H1 (cell line): ENCODE measurements around the gene DNAJB14. TPM values are rescaled to one million over a fixed set of nuclear protein-coding genes. Genes with fewer than 3 reads are reported as not detected.
A peak's percentile ranks its signal among the peaks of the same experiment; 100 is the strongest.

ENCODE experiments used
- CTCF ChIA-PET: fragments of 300-600 bp; sonication (Branson Sonifier 250); formaldehyde crosslinking; loops from one replicate; lab custom pipeline; 2021; ENCODE audit not compliant: partially characterized antibody; lab: Charles Lee
- POLR2A ChIA-PET: fragments of 300-600 bp; sonication (Branson Sonifier 250); formaldehyde crosslinking; loops from one replicate; lab custom pipeline; 2021; ENCODE audit warnings: inconsistent platforms; ENCODE audit not compliant: partially characterized antibody; lab: Charles Lee
- DNase-seq, 2 experiments: peaks; one replicate each; pipeline versions ENCODE4 v3.0.0 to v3.0.0-alpha.2; 2010 to 2022; ENCODE audit warnings: low spot score in 2 of 2, low read depth in 1 of 2, mixed read lengths in 1 of 2
- FAIRE-seq: peaks from 2 replicates; lab custom pipeline; 2011; peaks lifted over from hg19 to GRCh38; lab: Jason Lieb, UNC
- H2AFZ ChIP-seq: 2 replicates; pipeline ENCODE4 v1.8.1; 2012; ENCODE audit warnings: low read length, inconsistent platforms
- H2AK5ac ChIP-seq: 2 replicates; pipeline ENCODE4 v1.6.1; 2013; ENCODE audit warnings: low read depth, low read length
- H2BK120ac ChIP-seq: replicated peaks from 2 replicates; pipeline ENCODE3; 2013; ENCODE audit warnings: low read depth, low read length, inconsistent platforms
- H2BK12ac ChIP-seq: 2 replicates; pipeline ENCODE4 v1.6.1; 2013; ENCODE audit warnings: low read depth, low read length
- H2BK15ac ChIP-seq: 2 replicates; pipeline ENCODE4 v1.6.1; 2013; ENCODE audit warnings: low read length
- H2BK20ac ChIP-seq: 2 replicates; pipeline ENCODE4 v1.6.1; 2013; ENCODE audit warnings: low read length
- H2BK5ac ChIP-seq: 2 replicates; pipeline ENCODE4 v1.6.1; 2013; ENCODE audit warnings: low read depth, low read length
- H3K14ac ChIP-seq: 2 replicates; pipeline ENCODE4 v1.6.1; 2013; ENCODE audit warnings: inconsistent platforms; ENCODE audit not compliant: insufficient read length
- H3K18ac ChIP-seq: 2 replicates; pipeline ENCODE4 v1.6.1; 2013; ENCODE audit warnings: low read length; ENCODE audit errors: extremely low read depth
- H3K23ac ChIP-seq: 2 replicates; pipeline ENCODE4 v1.6.1; 2013; ENCODE audit warnings: inconsistent platforms; ENCODE audit not compliant: insufficient read length
- H3K23me2 ChIP-seq: 2 replicates; pipeline ENCODE4 v1.6.1; 2013; ENCODE audit warnings: low read depth, low read length
- H3K27ac ChIP-seq: 2 replicates; pipeline ENCODE4 v1.6.1; 2011; ENCODE audit warnings: low read depth, low read length, inconsistent platforms
- H3K27me3 ChIP-seq, 4 experiments: replicated peaks in 1 of 4; 1 replicate in 1 of 4; 2 replicates in 3 of 4; pipeline versions ENCODE4 v1.6.1 to v1.8.1; 2011 to 2013; ENCODE audit warnings: low read length in 3 of 4, mild to moderate bottlenecking in 3 of 4, inconsistent platforms in 2 of 4, mixed read lengths in 2 of 4, moderate library complexity in 1 of 4; ENCODE audit not compliant: control insufficient read depth in 3 of 4, insufficient read depth in 3 of 4; ENCODE audit errors: extremely low read depth in 1 of 4
- H3K36me3 ChIP-seq, 4 experiments: 2 replicates each; pipeline versions ENCODE4 v1.6.1 to v1.8.1; 2011 to 2013; ENCODE audit warnings: mild to moderate bottlenecking in 4 of 4, low read length in 3 of 4, moderate library complexity in 2 of 4, control low read depth in 1 of 4, inconsistent platforms in 1 of 4; ENCODE audit not compliant: insufficient read depth in 4 of 4, control insufficient read depth in 2 of 4
- H3K4ac ChIP-seq: replicated peaks from 2 replicates; pipeline ENCODE3; 2013; ENCODE audit warnings: low read length, low read depth, mixed read lengths, inconsistent platforms; ENCODE audit not compliant: insufficient read length
- H3K4me1 ChIP-seq, 4 experiments: replicated peaks in 1 of 4; 1 replicate in 1 of 4; 2 replicates in 3 of 4; pipeline versions ENCODE4 v1.6.1 to v1.8.1; 2011 to 2013; ENCODE audit warnings: low read length in 3 of 4, inconsistent platforms in 2 of 4, mixed read lengths in 1 of 4; ENCODE audit not compliant: insufficient read depth in 4 of 4, control insufficient read depth in 3 of 4
- H3K4me2 ChIP-seq, 2 experiments: 2 replicates each; pipeline versions ENCODE4 v1.6.1 to v1.8.1; 2011 to 2013; ENCODE audit warnings: low read depth in 2 of 2, low read length in 2 of 2, control low read depth in 1 of 2, inconsistent platforms in 1 of 2, mild to moderate bottlenecking in 1 of 2; ENCODE audit not compliant: insufficient read depth in 1 of 2
- H3K4me3 ChIP-seq, 4 experiments: fragments of 200-600, 300-600 bp in 1 of 4; sonication (generic), shearing (Covaris generic), sonication (Bioruptor Twin) in 1 of 4; 2 replicates each; pipeline versions ENCODE4 v1.5.1 to v1.8.1; 2011 to 2016; ENCODE audit warnings: low read length in 4 of 4, low read depth in 3 of 4, control low read depth in 2 of 4, inconsistent platforms in 2 of 4, mild to moderate bottlenecking in 2 of 4, mixed read lengths in 1 of 4, moderate library complexity in 1 of 4; ENCODE audit not compliant: insufficient read depth in 2 of 4; ENCODE audit errors: extremely low read depth in 1 of 4
- H3K56ac ChIP-seq: replicated peaks from 2 replicates; pipeline ENCODE3; 2013; ENCODE audit warnings: low read depth, mild to moderate bottlenecking, mixed read lengths, low read length, inconsistent platforms; ENCODE audit not compliant: insufficient read length
- H3K79me1 ChIP-seq: 2 replicates; pipeline ENCODE4 v1.6.1; 2013; ENCODE audit warnings: low read depth, low read length, control low read depth
- H3K79me2 ChIP-seq, 2 experiments: 2 replicates each; pipeline versions ENCODE4 v1.6.1 to v1.8.1; 2012 to 2013; ENCODE audit warnings: low read length in 2 of 2, mild to moderate bottlenecking in 2 of 2, inconsistent platforms in 1 of 2; ENCODE audit not compliant: insufficient read depth in 2 of 2, control insufficient read depth in 1 of 2
- H3K9ac ChIP-seq, 4 experiments: replicated peaks in 1 of 4; 1 replicate in 1 of 4; 2 replicates in 3 of 4; pipeline versions ENCODE4 v1.6.1 to v1.8.1; 2011 to 2013; ENCODE audit warnings: low read depth in 3 of 4, low read length in 3 of 4, control low read depth in 2 of 4, mild to moderate bottlenecking in 2 of 4, moderate library complexity in 2 of 4, inconsistent platforms in 1 of 4; ENCODE audit errors: extremely low read depth in 1 of 4
- H3K9me3 ChIP-seq, 2 experiments: 2 replicates each; pipeline versions ENCODE4 v1.6.1 to v1.8.1; 2012 to 2013; ENCODE audit warnings: mild to moderate bottlenecking in 2 of 2, moderate library complexity in 2 of 2, control low read depth in 1 of 2, inconsistent platforms in 1 of 2, low read depth in 1 of 2, low read length in 1 of 2, mixed read lengths in 1 of 2; ENCODE audit not compliant: insufficient read depth in 2 of 2
- H4K20me1 ChIP-seq, 2 experiments: replicated peaks in 1 of 2; 2 replicates each; pipeline versions ENCODE3 to v1.8.1; 2011 to 2013; ENCODE audit warnings: inconsistent platforms in 2 of 2, low read length in 2 of 2, mild to moderate bottlenecking in 1 of 2; ENCODE audit not compliant: insufficient read depth in 2 of 2, control insufficient read depth in 1 of 2
- H4K5ac ChIP-seq: 2 replicates; pipeline ENCODE4 v1.6.1; 2013; ENCODE audit warnings: low read length, low read depth, mixed read lengths, inconsistent platforms; ENCODE audit not compliant: insufficient read length
- H4K8ac ChIP-seq: 2 replicates; pipeline ENCODE4 v1.8.0; 2013; ENCODE audit warnings: mild to moderate bottlenecking, moderate library complexity, low read length, inconsistent platforms; ENCODE audit not compliant: insufficient read depth; ENCODE audit errors: extremely low read depth
- H4K91ac ChIP-seq: replicated peaks from 2 replicates; pipeline ENCODE3; 2013; ENCODE audit warnings: low read length, mixed read lengths, inconsistent platforms; ENCODE audit not compliant: insufficient read length
- CBX5 ChIP-seq: fragments of 300-800, 300-1000 bp; sonication (generic); IDR thresholded peaks from 2 replicates; pipeline ENCODE4 v1.7.1; 2016; ENCODE audit warnings: antibody characterized with exemption, low read length, low read depth
- CHD2 ChIP-seq: IDR thresholded peaks from 2 replicates; pipeline ENCODE4 v1.6.1; 2012; ENCODE audit warnings: low read length, improper control_type of control experiment
- CREB1 ChIP-seq: IDR thresholded peaks from 2 replicates; pipeline ENCODE4 v1.6.1; 2012; ENCODE audit warnings: inconsistent platforms
- CTBP2 ChIP-seq: IDR thresholded peaks from 2 replicates; pipeline ENCODE4 v1.7.0; 2011; ENCODE audit warnings: borderline replicate concordance, mild to moderate bottlenecking, moderate library complexity, mixed read lengths, low read length; ENCODE audit not compliant: insufficient read depth, insufficient read length
- EZH2 ChIP-seq: fragments of 200-600 bp; sonication (generic); IDR thresholded peaks from 2 replicates; pipeline ENCODE4 v1.7.1; 2012; ENCODE audit warnings: low read depth, mild to moderate bottlenecking, moderate library complexity, low read length, inconsistent platforms; ENCODE audit not compliant: severe bottlenecking
- HDAC2 ChIP-seq, 2 experiments: fragments of 300-600 bp in 1 of 2; sonication (generic) in 1 of 2; IDR thresholded peaks; 2 replicates each; pipeline ENCODE4 v1.6.1; 2011 to 2012; ENCODE audit warnings: low read depth in 2 of 2, low read length in 2 of 2, mild to moderate bottlenecking in 2 of 2, moderate library complexity in 2 of 2, borderline replicate concordance in 1 of 2, inconsistent platforms in 1 of 2
- JUND ChIP-seq: IDR thresholded peaks from 2 replicates; pipeline ENCODE4 v1.6.1; 2011; ENCODE audit warnings: mild to moderate bottlenecking, improper control_type of control experiment, low read length
- KDM1A ChIP-seq: fragments of 200-600, 300-600 bp; sonication (generic); IDR thresholded peaks from 2 replicates; pipeline ENCODE4 v1.7.1; 2016; ENCODE audit warnings: mild to moderate bottlenecking, low read length, borderline replicate concordance
- POLR2A ChIP-seq, 2 experiments: IDR thresholded peaks; 1 replicate in 1 of 2; 2 replicates in 1 of 2; pipeline ENCODE4 v1.6.1; 2011; ENCODE audit warnings: low read depth in 2 of 2, low read length in 2 of 2, mild to moderate bottlenecking in 2 of 2; ENCODE audit errors: control extremely low read depth in 1 of 2
- POU5F1 ChIP-seq: IDR thresholded peaks from 2 replicates; pipeline ENCODE4 v1.6.1; 2011; ENCODE audit warnings: low read depth, mild to moderate bottlenecking, low read length, moderate library complexity
- RNF2 ChIP-seq: fragments of 200-900, 300-1000 bp; sonication (generic); IDR thresholded peaks from 2 replicates; pipeline ENCODE4 v1.7.1; 2016; ENCODE audit warnings: borderline replicate concordance, low read depth, mild to moderate bottlenecking, antibody characterized with exemption, low read length; ENCODE audit not compliant: poor library complexity, severe bottlenecking; ENCODE audit errors: missing control alignments
- RXRA ChIP-seq: IDR thresholded peaks from 2 replicates; pipeline ENCODE4 v1.6.1; 2011; ENCODE audit warnings: low read depth, mild to moderate bottlenecking, low read length, moderate library complexity; ENCODE audit not compliant: insufficient read depth
- WGBS, 2 experiments: shearing (Covaris generic) in 1 of 2; methylation state at CpG; one replicate each; pipeline versions ENCODE4 v1.1.6 to v1.1.7; 2013 to 2015; ENCODE audit warnings: low lambda C conversion rate in 2 of 2, mixed read lengths in 2 of 2, inconsistent platforms in 1 of 2, low coverage in 1 of 2, missing lambda C conversion rate in 1 of 2; ENCODE audit not compliant: insufficient replicate concordance in 2 of 2, insufficient coverage in 1 of 2, insufficient read length in 1 of 2; ENCODE audit errors: extremely low coverage in 1 of 2, missing lambda C conversion rate in 1 of 2; 5-methylcytosine and 5-hydroxymethylcytosine counted together
- polyA plus RNA-seq, 7 experiments: library from polyadenylated mRNA; depleted of rRNA in 3 of 7; stranded (reverse) in 5 of 7; unstranded in 2 of 7; fragments of >200 nt in 5 of 7; fragments of 200-250 nt in 2 of 7; gene quantifications; 1 replicate in 5 of 7; 2 replicates in 1 of 7; 4 replicates in 1 of 7; pipeline versions ENCODE4 v1.2.1 to v1.2.3, GENCODE V29; 2011 to 2013; ENCODE audit warnings: missing spikeins in 2 of 7, mixed read lengths in 2 of 7
- total RNA-seq: library from RNA; stranded (reverse); fragmentation: NEBNext Ultra II Directional; extraction: Animal tissue kit (Norgen Biotek cat#: 25700); gene quantifications from 2 replicates; pipeline ENCODE4 v1.2.1, GENCODE V29; 2021

DNAJB14 gene
- total and polyA plus RNA-seq, 2 of the 8 experiments (the other 6 are each of a cell fraction or from before 2014, with no cell fraction given), result 3.4 to 35.4 TPM

DNA sequence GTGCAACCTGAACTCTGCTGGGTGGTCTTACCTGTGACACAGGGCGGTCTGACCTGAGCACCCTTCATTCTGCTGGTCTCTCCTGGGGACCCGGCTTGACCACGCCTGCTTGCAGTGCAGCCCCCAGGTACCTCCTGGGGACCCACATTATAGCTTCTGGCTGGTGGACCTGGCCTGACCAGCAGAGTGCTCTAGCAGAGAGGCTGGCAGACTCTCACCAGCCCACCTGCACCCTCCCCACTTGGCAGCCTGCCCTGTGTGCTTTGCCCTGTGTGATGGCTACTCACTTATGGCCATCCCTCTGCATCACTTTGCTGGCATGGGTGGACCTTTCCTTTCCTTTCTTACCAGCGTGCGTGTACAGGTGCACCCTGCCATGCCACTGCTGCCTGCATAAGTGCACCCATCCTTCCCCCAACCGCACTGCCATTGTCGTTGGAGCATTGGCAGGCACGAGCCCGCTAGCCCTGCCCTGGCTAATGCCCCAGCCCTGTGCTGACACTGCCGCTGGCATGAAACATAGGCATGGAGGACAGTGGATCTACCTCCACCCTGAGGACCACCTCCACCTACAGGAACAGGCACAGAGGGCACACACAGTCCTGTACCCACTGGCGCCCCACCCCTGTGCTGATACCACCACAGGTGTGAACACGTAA is 25.2 kb upstream of the DNAJB14 start:
- H3K9me3 ChIP-seq, result no peaks in the 10 kb centered on the region
- no peak for DNase-seq
- no peaks in the 10 kb centered on the region for H3K4me1 ChIP-seq
- no peak overlapping the region for H4K91ac ChIP-seq
- no peak overlapping the region for H3K14ac ChIP-seq
- ChIA-PET CTCF (no interaction called here), POLR2A (interaction anchor here (1.0 kb wide), 1 partner anchor 23 kb away, joined by 3 read pairs; no protein-coding TSS in a partner anchor)
- H3K23ac ChIP-seq, result no peak overlapping the region
- no peak overlapping the region for H3K27ac ChIP-seq
- H2BK5ac ChIP-seq, result no peak overlapping the region
- H3K79me2 ChIP-seq, result no peaks in the 10 kb centered on the region
- H2BK15ac ChIP-seq, result no peak overlapping the region
- no peak overlapping the region for H3K4me2 ChIP-seq
- no peak overlapping the region for H3K56ac ChIP-seq
- no peaks in the 10 kb centered on the region for H3K36me3 ChIP-seq
- no peak overlapping the region for H3K9ac ChIP-seq
- FAIRE-seq, result no peak
- 93% methylated on average over 11 of the region's 12 CpGs; no CpG with 5 or more reads in 1 of the 2 experiments for WGBS, 2 experiments
- H3K23me2 ChIP-seq, result no peaks in the 10 kb centered on the region
- no peak overlapping the region for H2AFZ ChIP-seq
- H4K5ac ChIP-seq, result no peak overlapping the region
- H3K4ac ChIP-seq, result no peak overlapping the region
- H2BK120ac ChIP-seq, result no peak overlapping the region
- H4K20me1 ChIP-seq, result no peaks in the 10 kb centered on the region
- H2BK20ac ChIP-seq, result no peak overlapping the region
- peak overlapping the region; percentile 25 for H4K8ac ChIP-seq
- no peak for TF ChIP-seq RNF2
- TF ChIP-seq POU5F1, result no peak
- no peak for TF ChIP-seq HDAC2 (IDR thresholded peaks at IDR 0.05; ENCODE audit: borderline replicate concordance in 1 of 2, low read depth in 2 of 2, low read length in 2 of 2)
- no peak for TF ChIP-seq CHD2
- TF ChIP-seq JUND, result no peak
- TF ChIP-seq RXRA, result no peak
- no peak for TF ChIP-seq CBX5
- no peak for TF ChIP-seq EZH2
- TF ChIP-seq KDM1A, result no peak
- no peak for TF ChIP-seq CTBP2
- no peak for TF ChIP-seq POLR2A (IDR thresholded peaks at IDR 0.05; ENCODE audit: control extremely low read depth in 1 of 2, low read depth in 2 of 2, low read length in 2 of 2)
- no peak for TF ChIP-seq CREB1
- H3K18ac ChIP-seq, result no peak overlapping the region
- no peaks in the 10 kb centered on the region for H3K79me1 ChIP-seq
- no peak overlapping the region for H2AK5ac ChIP-seq
- no peak overlapping the region for H3K4me3 ChIP-seq
- no peak overlapping the region for H2BK12ac ChIP-seq
- no peaks in the 10 kb centered on the region for H3K27me3 ChIP-seq
